CD4-positive, alpha-beta memory T cell (primary cell): ENCODE measurements around the gene TP63. TPM values are rescaled to one million over a fixed set of nuclear protein-coding genes. Genes with fewer than 3 reads are reported as not detected.

Source experiments
- CTCF ChIA-PET: fragments of 350-600 bp; sonication (Branson Sonifier 250); formaldehyde crosslinking; loops from one replicate; lab custom pipeline; 2021; ENCODE audit warnings: inconsistent platforms; ENCODE audit not compliant: partially characterized antibody; lab: Charles Lee
- POLR2A ChIA-PET: fragments of 350-600 bp; sonication (Branson Sonifier 250); formaldehyde crosslinking; loops from one replicate; lab custom pipeline; 2021; ENCODE audit not compliant: partially characterized antibody; lab: Charles Lee
- DNase-seq, 5 donors: peaks; one replicate each; pipeline versions ENCODE4 v3.0.0 to v3.0.0-alpha.2; 2020 to 2022; ENCODE audit warnings: mixed read lengths in 1 of 5
- H3K27ac ChIP-seq: one replicate; pipeline ENCODE4 v1.7.0; 2013; ENCODE audit warnings: low read depth, low read length
- H3K27me3 ChIP-seq: 2 replicates; pipeline ENCODE4 v1.7.0; 2013; ENCODE audit warnings: mild to moderate bottlenecking, low read length, moderate library complexity; ENCODE audit not compliant: insufficient read depth
- H3K36me3 ChIP-seq: 2 replicates; pipeline ENCODE4 v1.7.0; 2013; ENCODE audit warnings: mild to moderate bottlenecking, low read length, moderate library complexity; ENCODE audit not compliant: insufficient read depth
- H3K4me1 ChIP-seq: 2 replicates; pipeline ENCODE4 v1.7.0; 2013; ENCODE audit warnings: mild to moderate bottlenecking, low read length, moderate library complexity; ENCODE audit not compliant: insufficient read depth
- H3K4me3 ChIP-seq, 2 donors: one replicate each; pipeline ENCODE4 v1.7.0; 2013; ENCODE audit warnings: low read length in 2 of 2, mild to moderate bottlenecking in 1 of 2
- H3K9me3 ChIP-seq, 2 donors: one replicate each; pipeline ENCODE4 v1.7.0; 2013; ENCODE audit warnings: low read length in 2 of 2, control low read depth in 1 of 2; ENCODE audit not compliant: control insufficient read depth in 1 of 2
- H3K27ac Mint-ChIP-seq, 7 donors: one replicate each; pipeline ENCODE4 v1.8.0; 2020 to 2021; ENCODE audit warnings: mixed read lengths in 7 of 7, mild to moderate bottlenecking in 6 of 7, inconsistent platforms in 3 of 7, moderate library complexity in 3 of 7
- H3K27me3 Mint-ChIP-seq, 2 donors: one replicate each; pipeline ENCODE4 v1.8.0; 2020 to 2021; ENCODE audit warnings: mixed read lengths in 2 of 2
- H3K36me3 Mint-ChIP-seq, 2 donors: one replicate each; pipeline ENCODE4 v1.8.0; 2020 to 2021; ENCODE audit warnings: mixed read lengths in 2 of 2, inconsistent platforms in 1 of 2, mild to moderate bottlenecking in 1 of 2
- H3K4me1 Mint-ChIP-seq, 4 donors: one replicate each; pipeline ENCODE4 v1.8.0; 2020 to 2021; ENCODE audit warnings: mixed read lengths in 4 of 4, mild to moderate bottlenecking in 1 of 4
- H3K4me3 Mint-ChIP-seq, 8 donors: one replicate each; pipeline ENCODE4 v1.8.0; 2020 to 2021; ENCODE audit warnings: mixed read lengths in 8 of 8, mild to moderate bottlenecking in 7 of 8, moderate library complexity in 6 of 8, inconsistent platforms in 3 of 8
- H3K9me3 Mint-ChIP-seq, 8 donors: one replicate each; pipeline ENCODE4 v1.8.0; 2020 to 2021; ENCODE audit warnings: mixed read lengths in 8 of 8, mild to moderate bottlenecking in 5 of 8, inconsistent platforms in 3 of 8, moderate library complexity in 1 of 8
- intact Hi-C: fragments of 100-400 bp; cut with micrococcal nuclease; formaldehyde crosslinking; loops from one replicate; pipeline ENCODE4 v1.15.1; 2023
- polyA plus RNA-seq, 2 donors: library from polyadenylated mRNA; unstranded; fragments of 300-500 nt; fragmentation: Illumina TruSeq; gene quantifications; one replicate each; pipeline ENCODE4 v1.2.3, GENCODE V29; 2021
- total RNA-seq, 2 experiments: library from RNA; stranded (reverse); gene quantifications; one replicate each; pipeline ENCODE4 v1.2.3, GENCODE V29; 2021

Gene TP63
- total and polyA plus RNA-seq, 4 experiments from 2014 or later, result 0.25 to 0.64 (median 0.55) TPM; not detected in 1

GRCh38 chr3:189849262-189849661 is 218.1 kb downstream of the TP63 start:
- no peaks in the 10 kb centered on the region for H3K9me3 Mint-ChIP-seq
- CTCF ChIA-PET, result no interaction called here
- H3K27ac ChIP-seq, result no peak overlapping the region
- H3K4me1 Mint-ChIP-seq, result no peaks in the 10 kb centered on the region
- H3K4me1 ChIP-seq, result no peaks in the 10 kb centered on the region
- POLR2A ChIA-PET, result no interaction called here
- intact Hi-C loops, result no loop called here
- no peak overlapping the region for H3K4me3 Mint-ChIP-seq
- H3K36me3 Mint-ChIP-seq, result no peaks in the 10 kb centered on the region
- H3K27me3 ChIP-seq, result no peaks in the 10 kb centered on the region
- no peak overlapping the region for H3K4me3 ChIP-seq
- no peaks in the 10 kb centered on the region for H3K9me3 ChIP-seq
- H3K27ac Mint-ChIP-seq, result no peak overlapping the region
- H3K36me3 ChIP-seq, result no peaks in the 10 kb centered on the region
- H3K27me3 Mint-ChIP-seq, result peaks cover 1 to 2% of the 10 kb centered on the region in 2 donors
- no peak for DNase-seq

- no peak overlapping the region for H3K4me3 ChIP-seq
- Mint-ChIP-seq H3K9me3 (no peaks in the 10 kb centered on the region), H3K4me3 (no peak overlapping the region), H3K27me3 (peaks cover 2% of the 10 kb centered on the region in 2 donors), H3K27ac (no peak overlapping the region), H3K4me1 (no peaks in the 10 kb centered on the region), H3K36me3 (no peaks in the 10 kb centered on the region)
- no peaks in the 10 kb centered on the region for H3K27me3 ChIP-seq
- no peak for DNase-seq
- no peaks in the 10 kb centered on the region for H3K4me1 ChIP-seq
- no peaks in the 10 kb centered on the region for H3K36me3 ChIP-seq
- no peaks in the 10 kb centered on the region for H3K9me3 ChIP-seq
- no peak overlapping the region for H3K27ac ChIP-seq
- CTCF ChIA-PET, result no interaction called here
- POLR2A ChIA-PET, result no interaction called here
- intact Hi-C loops, result loop anchor here (5.0 kb wide), 1 partner anchor 579 kb away; no protein-coding TSS in a partner anchor
Measured at GRCh38 chr3:189851682-189852081, 220.5 kb downstream of the TP63 start.

GRCh38 chr3:189853906-189854305 is 222.7 kb downstream of the TP63 start:
- no peaks in the 10 kb centered on the region for H3K4me1 Mint-ChIP-seq
- Histone ChIP-seq H3K36me3 (no peaks in the 10 kb centered on the region), H3K27ac (no peak overlapping the region), H3K9me3 (no peaks in the 10 kb centered on the region), H3K4me3 (no peak overlapping the region), H3K4me1 (no peaks in the 10 kb centered on the region), H3K27me3 (no peaks in the 10 kb centered on the region)
- H3K27ac Mint-ChIP-seq, result no peak overlapping the region
- intact Hi-C loops, result loop anchor here (5.0 kb wide), 1 partner anchor 582 kb away; no protein-coding TSS in a partner anchor
- peaks cover 0 to 2% of the 10 kb centered on the region in 2 donors for H3K27me3 Mint-ChIP-seq
- ChIA-PET POLR2A (no interaction called here), CTCF (interaction anchor here (0.5 kb wide), 1 partner anchor 21 kb away, joined by 3 read pairs; no protein-coding TSS in a partner anchor)
- peaks cover 0 to 1% (median 0%) of the 10 kb centered on the region in 8 donors for H3K9me3 Mint-ChIP-seq
- H3K4me3 Mint-ChIP-seq, result no peak overlapping the region
- DNase-seq, result no peak
- H3K36me3 Mint-ChIP-seq, result no peaks in the 10 kb centered on the region

- no peak overlapping the region for H3K27ac Mint-ChIP-seq
- H3K36me3 Mint-ChIP-seq, result no peaks in the 10 kb centered on the region
- H3K27ac ChIP-seq, result no peak overlapping the region
- intact Hi-C loops, result no loop called here
- no peaks in the 10 kb centered on the region for H3K9me3 ChIP-seq
- no peak overlapping the region for H3K4me3 ChIP-seq
- no peak overlapping the region for H3K4me3 Mint-ChIP-seq
- ChIA-PET CTCF (no interaction called here), POLR2A (no interaction called here)
- no peaks in the 10 kb centered on the region for H3K27me3 Mint-ChIP-seq
- H3K4me1 ChIP-seq, result no peaks in the 10 kb centered on the region
- H3K4me1 Mint-ChIP-seq, result no peaks in the 10 kb centered on the region
- no peaks in the 10 kb centered on the region for H3K27me3 ChIP-seq
- DNase-seq, result no peak
- peaks cover 0 to 1% (median 0%) of the 10 kb centered on the region in 8 donors for H3K9me3 Mint-ChIP-seq
- no peaks in the 10 kb centered on the region for H3K36me3 ChIP-seq
Measured at GRCh38 chr3:189860296-189860695, 229.1 kb downstream of the TP63 start.

DNA sequence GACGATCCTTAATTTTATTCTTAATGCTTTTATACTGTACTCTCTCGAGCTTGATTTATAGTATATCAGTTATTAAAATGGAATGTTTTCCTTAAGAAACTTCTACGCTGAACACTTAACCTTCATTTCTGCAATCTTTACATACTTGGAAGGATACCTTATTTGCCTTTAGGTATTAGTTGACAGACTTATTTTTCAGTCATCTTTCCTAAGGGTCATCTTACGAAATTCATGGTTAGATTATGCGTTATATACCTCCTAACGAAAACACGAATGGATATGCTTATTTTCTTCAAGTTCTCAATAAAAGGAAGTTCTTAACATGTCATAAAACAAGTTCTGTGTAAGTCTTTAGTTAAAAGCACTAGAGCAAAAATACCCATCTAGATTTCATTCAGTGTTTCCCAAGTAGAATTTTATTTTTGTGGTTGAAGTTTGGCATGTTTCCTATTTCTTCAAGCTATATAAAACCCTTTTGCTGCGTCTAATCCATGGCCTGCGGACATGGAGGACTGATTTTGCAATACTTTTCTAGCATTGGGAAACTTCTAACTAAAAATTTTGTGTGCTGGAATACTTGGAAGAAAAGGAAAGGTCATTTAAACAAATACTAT is 231.3 kb downstream of the TP63 start:
- intact Hi-C loops, result no loop called here
- H3K36me3 ChIP-seq, result no peaks in the 10 kb centered on the region
- no peak overlapping the region for H3K27ac Mint-ChIP-seq

GRCh38 chr3:189863031-189863430 is 231.8 kb downstream of the TP63 start:
- intact Hi-C loops, result no loop called here
- Histone ChIP-seq H3K4me1 (no peaks in the 10 kb centered on the region), H3K4me3 (no peak overlapping the region), H3K36me3 (no peaks in the 10 kb centered on the region), H3K27me3 (no peaks in the 10 kb centered on the region), H3K9me3 (no peaks in the 10 kb centered on the region), H3K27ac (no peak overlapping the region)
- DNase-seq, result no peak
- H3K36me3 Mint-ChIP-seq, result no peaks in the 10 kb centered on the region
- H3K9me3 Mint-ChIP-seq, result no peaks in the 10 kb centered on the region
- ChIA-PET POLR2A (no interaction called here), CTCF (no interaction called here)
- no peaks in the 10 kb centered on the region for H3K4me1 Mint-ChIP-seq
- peaks cover 0 to 3% of the 10 kb centered on the region in 2 donors for H3K27me3 Mint-ChIP-seq
- H3K4me3 Mint-ChIP-seq, result no peak overlapping the region
- H3K27ac Mint-ChIP-seq, result peak overlapping the region in 1 of 7 donors; percentile 19

More for the DNA sequence above, 231.3 kb downstream of the TP63 start:
- ChIA-PET POLR2A (no interaction called here), CTCF (no interaction called here)
- Mint-ChIP-seq H3K27me3 (no peaks in the 10 kb centered on the region), H3K4me1 (no peaks in the 10 kb centered on the region), H3K9me3 (no peaks in the 10 kb centered on the region), H3K36me3 (no peaks in the 10 kb centered on the region), H3K4me3 (no peak overlapping the region)
- DNase-seq, result no peak
- H3K27me3 ChIP-seq, result no peaks in the 10 kb centered on the region
- no peak overlapping the region for H3K4me3 ChIP-seq
- no peaks in the 10 kb centered on the region for H3K4me1 ChIP-seq
- H3K27ac ChIP-seq, result no peak overlapping the region
- no peaks in the 10 kb centered on the region for H3K9me3 ChIP-seq

GRCh38 chr3:189868061-189868460 is 236.9 kb downstream of the TP63 start:
- no peak overlapping the region for H3K4me3 Mint-ChIP-seq
- no peak for DNase-seq
- intact Hi-C loops, result no loop called here
- peaks cover 0 to 2% (median 0%) of the 10 kb centered on the region in 8 donors for H3K9me3 Mint-ChIP-seq
- Histone ChIP-seq H3K36me3 (no peaks in the 10 kb centered on the region), H3K4me3 (no peak overlapping the region), H3K4me1 (no peaks in the 10 kb centered on the region), H3K27ac (no peak overlapping the region), H3K9me3 (no peaks in the 10 kb centered on the region), H3K27me3 (no peaks in the 10 kb centered on the region)
- ChIA-PET CTCF (no interaction called here), POLR2A (no interaction called here)
- H3K27ac Mint-ChIP-seq, result no peak overlapping the region
- no peaks in the 10 kb centered on the region for H3K36me3 Mint-ChIP-seq
- H3K27me3 Mint-ChIP-seq, result peaks cover 2 to 3% of the 10 kb centered on the region in 2 donors
- no peaks in the 10 kb centered on the region for H3K4me1 Mint-ChIP-seq
